T-helper 22 cell (primary cell): ENCODE results near the gene ULK4.
A peak's percentile ranks its signal among the peaks of the same experiment; 100 is the strongest.

Experiments
- DNase-seq: peaks from one replicate; pipeline ENCODE4 v3.0.0-alpha.2; 2020; ENCODE audit warnings: low read depth

ULK4 gene

GRCh38 chr3:41216993-41217392 is 744.9 kb downstream of the ULK4 start:
- DNase-seq, result no peak

GRCh38 chr3:41216422-41216821 is 745.5 kb downstream of the ULK4 start:
- DNase-seq, result no peak

- no peak for DNase-seq
These were observed 748.3 kb downstream of the ULK4 start for GRCh38 chr3:41213588-41213987.

DNA sequence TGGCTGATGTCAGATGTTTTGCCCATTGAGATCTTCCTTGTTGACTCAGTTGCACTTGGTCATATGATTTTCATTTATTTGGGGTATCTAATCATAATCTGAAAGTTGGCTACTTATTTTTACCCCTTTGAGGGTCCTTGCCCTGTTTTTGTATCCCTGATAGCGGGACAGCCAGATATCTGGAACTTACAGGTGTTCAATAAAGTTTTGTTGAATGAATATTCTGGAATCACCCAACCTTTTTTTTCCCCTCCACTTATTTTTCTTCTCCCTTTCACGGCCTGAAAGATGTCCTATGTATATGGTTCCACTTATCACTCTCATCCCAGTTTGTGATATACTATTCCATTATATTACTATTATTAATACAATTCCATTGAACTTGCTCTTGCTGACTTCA is 749.8 kb downstream of the ULK4 start:
- DNase-seq, result no peak

GRCh38 chr3:41210966-41211365 is 750.9 kb downstream of the ULK4 start:
- no peak for DNase-seq

GRCh38 chr3:41209646-41210045 is 752.3 kb downstream of the ULK4 start:
- no peak for DNase-seq

- DNase-seq, result no peak
These were observed 753.2 kb downstream of the ULK4 start for GRCh38 chr3:41208507-41209220.

- no peak for DNase-seq
These were observed 754.5 kb downstream of the ULK4 start for GRCh38 chr3:41207355-41207754.

GRCh38 chr3:41205591-41205990 is 756.3 kb downstream of the ULK4 start:
- no peak for DNase-seq

- no peak for DNase-seq
These were observed 757.5 kb downstream of the ULK4 start for GRCh38 chr3:41204369-41204768.

- DNase-seq, result no peak
These were observed 759.0 kb downstream of the ULK4 start for GRCh38 chr3:41202834-41203345.

DNA sequence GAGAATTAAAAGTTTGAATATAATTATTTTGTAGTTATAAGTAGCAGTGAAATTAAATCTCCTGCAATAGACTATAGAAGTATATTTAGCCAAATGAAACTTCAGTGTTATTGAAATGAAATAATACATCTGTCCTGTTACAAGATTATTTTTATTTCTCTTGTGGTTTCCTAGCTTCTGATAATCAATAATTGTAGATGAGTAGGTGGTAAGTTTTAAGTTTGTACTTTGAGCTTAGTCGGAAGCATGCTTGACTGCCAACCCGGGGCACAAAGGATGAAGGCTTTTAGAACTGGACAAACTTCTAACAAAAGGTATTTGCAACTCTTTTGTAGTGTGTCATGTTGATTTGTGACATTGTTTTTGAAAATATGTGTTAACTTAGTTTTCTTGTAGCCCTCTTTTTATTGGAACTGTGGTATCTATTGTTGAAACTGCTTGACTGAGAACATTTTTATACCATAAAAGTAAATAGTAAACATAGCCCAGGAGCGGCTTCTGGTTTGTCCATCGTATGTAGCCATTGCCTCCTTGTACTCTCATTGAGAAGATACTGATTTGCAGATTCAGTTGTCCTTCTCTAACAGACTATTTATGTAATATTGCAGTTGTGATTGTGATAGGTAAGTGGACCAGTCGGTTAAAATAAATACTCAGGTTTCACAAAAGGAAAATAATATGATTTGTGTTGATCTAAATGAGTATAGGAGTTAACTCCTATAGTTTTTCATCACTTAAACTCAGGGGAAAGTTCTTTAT is 759.6 kb downstream of the ULK4 start:
- no peak for DNase-seq

GRCh38 chr3:41200669-41201021 is 761.3 kb downstream of the ULK4 start:
- DNase-seq, result no peak

DNA sequence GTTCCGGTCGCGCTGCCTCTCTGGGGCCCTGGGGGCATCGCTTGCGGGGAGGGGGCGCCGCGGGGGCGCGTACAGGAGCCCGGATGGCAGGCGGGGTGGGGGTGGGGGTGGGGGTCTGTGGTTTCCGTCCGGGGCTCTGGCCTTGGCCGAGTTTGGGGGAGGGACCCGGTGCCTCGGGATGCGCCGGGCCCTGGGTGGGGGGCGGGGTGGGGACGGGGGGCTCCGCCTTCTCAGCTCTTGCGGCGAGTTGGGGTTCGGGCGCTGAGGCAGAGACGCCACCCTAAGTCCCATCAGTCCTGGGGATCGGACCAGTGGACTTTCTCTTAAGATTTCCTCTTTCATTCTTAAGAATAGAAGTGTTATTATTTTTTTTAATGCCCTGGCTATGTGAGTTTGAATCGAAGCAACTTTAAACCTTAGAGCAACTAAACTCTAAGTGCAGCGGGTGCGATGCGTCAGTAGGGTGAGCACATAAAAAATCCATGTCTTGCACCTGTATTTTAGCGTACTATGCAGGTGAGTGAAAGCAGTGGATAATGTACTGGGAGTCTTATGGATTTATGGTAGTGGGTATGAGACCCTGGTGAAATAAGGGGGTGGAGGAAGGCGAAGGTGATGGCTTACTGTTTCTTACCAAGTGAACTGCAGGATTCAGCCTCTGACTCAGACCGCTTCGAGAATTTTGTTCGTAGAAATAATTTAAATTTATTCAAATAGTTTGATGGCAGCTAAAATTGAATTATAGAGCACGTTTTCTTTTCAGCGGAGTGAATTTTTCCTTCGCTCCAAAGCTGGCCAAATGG is 761.8 kb downstream of the ULK4 start:
- DNase-seq, result peak; percentile 15

DNA sequence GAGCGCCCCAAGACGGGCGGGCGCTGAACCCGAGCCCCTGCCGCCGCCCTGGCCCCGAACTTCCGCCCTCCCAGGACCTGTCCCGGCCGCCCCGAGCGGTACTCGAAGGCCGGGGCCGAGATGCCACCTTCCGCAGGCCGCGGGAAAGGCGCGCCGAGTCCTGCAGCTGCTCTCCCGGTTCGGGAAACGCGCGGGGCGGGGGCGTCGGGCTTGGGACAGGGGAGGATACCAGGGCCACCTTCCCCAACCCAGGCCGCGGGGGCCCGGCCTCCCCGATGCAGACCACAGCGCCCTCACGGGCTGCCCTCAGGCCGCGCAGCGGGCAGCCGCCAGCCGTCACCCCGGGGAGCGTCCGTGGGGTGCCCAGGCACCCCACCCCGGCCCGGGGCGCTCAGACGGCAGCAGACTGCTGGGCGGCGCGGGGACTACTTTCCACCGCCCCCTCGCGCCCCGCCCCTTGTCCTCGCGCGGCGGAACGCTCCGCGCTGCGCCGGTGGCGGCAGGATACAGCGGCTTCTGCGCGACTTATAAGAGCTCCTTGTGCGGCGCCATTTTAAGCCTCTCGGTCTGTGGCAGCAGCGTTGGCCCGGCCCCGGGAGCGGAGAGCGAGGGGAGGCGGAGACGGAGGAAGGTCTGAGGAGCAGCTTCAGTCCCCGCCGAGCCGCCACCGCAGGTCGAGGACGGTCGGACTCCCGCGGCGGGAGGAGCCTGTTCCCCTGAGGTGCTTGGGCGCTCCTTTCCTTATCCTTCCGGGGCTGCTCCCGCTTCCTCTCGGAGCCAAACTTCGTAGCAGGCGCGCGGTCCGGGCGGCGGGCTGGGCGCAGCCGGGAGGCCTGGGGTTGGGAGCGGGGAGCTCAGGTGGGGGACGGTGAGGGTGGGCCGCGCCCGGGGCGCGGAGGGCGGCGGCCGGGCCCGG is 762.7 kb downstream of the ULK4 start, which contains the start of gene CTNNB1:
TSS of gene CTNNB1 (plus strand) at position 556 of the 916 bp plus-strand sequence. CDS start 24,564 bp downstream, outside the sequence.
- DNase-seq, result peak; percentile 84

DNA sequence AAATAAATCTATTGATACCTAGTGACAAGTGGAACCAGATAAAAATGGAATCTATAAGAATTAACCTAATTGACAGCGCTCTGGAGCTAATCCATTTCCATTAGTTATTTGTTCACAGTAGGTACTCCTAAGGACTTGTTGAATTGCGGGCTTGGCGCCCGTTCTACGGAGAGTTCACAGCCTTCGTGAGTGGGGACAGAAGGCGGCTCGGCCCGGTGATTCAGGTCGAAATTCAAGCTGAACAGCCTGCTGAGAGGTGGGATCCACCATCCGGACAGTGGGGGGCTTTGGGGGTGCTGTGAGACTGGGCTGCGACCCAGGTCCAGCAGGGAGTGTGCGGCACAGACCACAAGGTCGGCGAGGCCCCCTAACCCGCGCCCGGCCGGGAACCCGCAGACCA is 763.4 kb downstream of the ULK4 start:
- no peak for DNase-seq

GRCh38 chr3:41198046-41198445 is 763.9 kb downstream of the ULK4 start:
- no peak for DNase-seq
